GM18508 (cell line): Measurements from ENCODE around the gene MYLK4.

Source experiments
- ATAC-seq: cut with Tn5 transposase; IDR thresholded peaks from one replicate; pipeline ENCODE4 v1.9.1; 2021; ENCODE audit warnings: moderate number of reproducible peaks; ENCODE audit not compliant: insufficient read depth, unreplicated experiment

The MYLK4 gene

DNA sequence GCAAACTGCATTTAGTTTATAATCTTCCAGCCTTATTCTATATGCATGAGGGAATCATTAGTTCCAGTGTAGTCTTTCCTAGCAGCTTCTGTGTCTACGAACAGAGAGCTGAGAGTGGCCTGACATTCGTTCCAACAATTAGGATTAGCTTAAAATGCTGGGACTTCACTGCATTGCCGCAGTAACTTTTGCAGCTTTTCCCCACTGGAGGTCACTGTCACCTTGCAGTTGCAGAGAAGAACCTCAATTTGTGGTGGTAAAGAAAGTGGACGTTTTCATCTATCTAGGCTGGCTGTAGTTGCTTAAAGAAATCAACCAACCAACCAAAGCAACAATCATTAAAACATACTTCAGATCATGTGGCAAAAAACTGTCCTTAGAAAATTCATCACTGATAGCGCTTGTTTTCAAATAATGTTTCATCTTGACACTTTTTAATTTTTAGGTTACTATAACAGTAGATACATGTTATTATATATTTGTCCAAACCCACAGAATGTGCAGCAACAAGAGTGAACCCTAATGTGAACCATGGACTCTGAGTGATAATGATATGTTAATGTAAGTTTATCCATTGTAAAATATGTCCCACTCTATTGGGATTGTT is 12.2 kb downstream of the MYLK4 start:
- ATAC-seq: peak; percentile 63

DNA sequence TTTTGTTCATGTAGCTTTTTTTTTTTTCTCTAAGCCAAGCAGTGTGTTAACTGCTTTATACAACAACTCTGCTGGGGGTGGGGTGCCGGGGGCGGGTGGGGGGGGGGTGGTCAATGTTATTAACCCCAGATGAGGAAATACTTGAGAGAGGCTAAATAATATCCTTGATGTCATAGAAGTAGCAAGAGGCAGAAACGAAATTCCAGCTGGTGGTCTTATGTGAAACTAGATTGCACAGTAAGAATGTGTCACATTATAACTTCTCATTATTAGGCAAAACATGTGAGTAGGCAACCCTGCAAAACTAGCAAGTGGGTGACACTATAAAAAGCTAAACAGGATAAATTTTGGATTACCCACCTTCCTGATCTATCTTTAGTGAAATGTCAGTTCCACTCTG is 12.8 kb downstream of the MYLK4 start:
- no peak for ATAC-seq

DNA sequence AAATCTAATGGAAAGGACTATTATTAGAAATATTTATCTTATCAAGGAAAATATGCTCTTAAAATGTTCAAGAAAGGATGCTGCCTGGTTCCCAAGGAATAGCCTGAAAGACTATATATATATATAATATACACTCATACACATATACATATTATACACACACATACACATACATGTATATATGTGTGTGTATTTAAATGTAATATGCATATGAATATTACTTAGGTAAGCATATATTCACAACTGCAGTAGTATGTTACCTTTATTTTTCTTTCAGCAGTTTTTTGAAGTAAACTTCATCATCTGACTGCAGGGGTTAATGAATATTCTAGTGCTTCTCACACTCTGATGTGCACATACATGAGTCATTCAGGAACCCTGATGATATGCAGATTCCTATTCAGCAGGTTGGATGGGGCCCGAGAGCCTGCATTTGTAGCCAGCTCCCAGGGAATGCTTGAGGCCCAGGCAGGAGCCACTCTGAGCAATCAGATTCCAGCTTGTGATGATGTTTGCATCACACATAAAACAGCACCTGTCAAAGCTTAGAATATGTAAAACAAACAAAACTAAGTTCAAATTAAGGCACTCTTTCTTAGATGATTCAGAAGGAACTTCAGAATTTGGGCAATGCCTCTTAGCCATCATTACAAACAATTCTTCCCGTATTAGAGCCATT is 16.1 kb downstream of the MYLK4 start:
- ATAC-seq: no peak

DNA sequence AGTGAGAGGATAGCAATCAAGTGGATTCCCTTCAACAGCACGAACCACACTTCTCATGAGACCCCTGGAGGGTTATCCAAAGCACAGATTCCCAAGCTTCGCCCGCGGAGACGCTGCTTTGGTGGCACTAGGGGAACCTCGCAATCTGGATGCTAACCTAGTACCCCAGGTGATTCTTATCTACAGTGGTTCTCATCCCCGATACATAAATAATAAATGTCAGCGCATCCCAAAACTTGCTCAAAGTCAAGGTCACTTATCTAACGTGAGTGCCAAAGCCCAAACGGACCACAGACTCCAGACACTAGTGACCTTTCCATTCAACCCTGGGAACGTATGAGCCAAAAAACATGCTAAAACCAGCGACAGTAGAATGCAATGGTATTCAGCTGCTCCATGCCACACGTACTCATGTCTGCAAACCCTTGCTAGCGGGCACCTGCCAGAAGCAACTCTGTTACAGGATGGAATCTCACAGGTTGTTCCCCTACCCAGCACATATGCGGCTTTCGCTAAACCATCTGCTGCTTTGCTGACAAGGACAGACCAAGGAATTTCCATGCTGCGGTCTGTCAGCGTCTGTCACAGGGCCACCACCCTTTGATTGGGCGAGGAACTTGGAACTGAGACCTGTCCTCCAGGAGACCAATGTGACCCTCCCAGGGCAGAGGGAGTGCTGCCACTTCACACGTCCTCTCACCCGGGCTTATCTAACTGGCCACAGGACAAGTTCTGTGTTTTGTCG is 16.8 kb downstream of the MYLK4 start:
- no peak for ATAC-seq

DNA sequence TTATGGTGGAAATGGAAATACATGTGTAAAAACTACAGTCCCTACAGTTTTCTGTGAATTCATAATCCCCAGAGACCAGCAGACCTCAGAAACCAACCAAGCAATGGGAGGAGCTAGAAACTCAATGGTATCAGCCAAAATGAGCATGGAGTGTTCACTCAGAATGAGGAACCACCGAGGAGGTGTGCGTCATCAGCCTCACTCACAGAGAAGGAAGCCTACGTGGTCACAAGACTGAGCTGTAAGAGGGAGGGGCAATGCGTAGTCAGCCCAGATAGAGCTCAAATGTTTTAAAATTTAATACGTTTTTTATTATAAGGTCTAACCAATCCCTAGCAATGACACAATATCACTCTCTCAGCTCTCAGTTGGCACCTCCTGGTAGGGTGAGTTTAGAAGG is 17.4 kb downstream of the MYLK4 start:
- ATAC-seq: peak; percentile 80

DNA sequence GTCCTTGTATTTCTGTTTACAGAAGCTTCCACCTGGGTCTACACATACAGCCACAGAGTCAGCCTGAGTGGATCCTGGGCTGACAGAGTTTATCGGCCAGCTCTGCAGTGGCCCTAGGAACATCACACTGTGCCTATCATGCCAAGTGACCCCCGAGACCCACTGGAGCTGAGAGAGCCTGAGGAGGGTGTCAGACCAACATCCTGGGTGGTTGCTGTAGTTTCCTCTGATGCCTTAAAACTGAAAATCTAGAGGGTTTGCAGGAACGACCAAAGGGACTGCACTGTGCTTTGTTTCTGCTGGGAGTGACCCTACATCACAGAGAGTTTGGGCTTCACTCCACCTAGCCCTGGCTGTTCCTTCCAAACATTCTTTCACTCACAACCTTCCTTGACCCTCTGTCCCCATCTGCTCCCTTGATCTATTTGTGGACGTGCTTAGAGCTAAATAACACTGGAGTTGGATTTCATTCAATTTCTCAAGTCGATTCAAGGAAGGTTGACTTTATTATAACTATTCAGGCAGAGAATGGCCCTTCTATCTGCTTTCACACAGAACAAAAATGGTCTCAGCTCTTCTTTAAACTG is 18.1 kb downstream of the MYLK4 start:
- no peak for ATAC-seq

DNA sequence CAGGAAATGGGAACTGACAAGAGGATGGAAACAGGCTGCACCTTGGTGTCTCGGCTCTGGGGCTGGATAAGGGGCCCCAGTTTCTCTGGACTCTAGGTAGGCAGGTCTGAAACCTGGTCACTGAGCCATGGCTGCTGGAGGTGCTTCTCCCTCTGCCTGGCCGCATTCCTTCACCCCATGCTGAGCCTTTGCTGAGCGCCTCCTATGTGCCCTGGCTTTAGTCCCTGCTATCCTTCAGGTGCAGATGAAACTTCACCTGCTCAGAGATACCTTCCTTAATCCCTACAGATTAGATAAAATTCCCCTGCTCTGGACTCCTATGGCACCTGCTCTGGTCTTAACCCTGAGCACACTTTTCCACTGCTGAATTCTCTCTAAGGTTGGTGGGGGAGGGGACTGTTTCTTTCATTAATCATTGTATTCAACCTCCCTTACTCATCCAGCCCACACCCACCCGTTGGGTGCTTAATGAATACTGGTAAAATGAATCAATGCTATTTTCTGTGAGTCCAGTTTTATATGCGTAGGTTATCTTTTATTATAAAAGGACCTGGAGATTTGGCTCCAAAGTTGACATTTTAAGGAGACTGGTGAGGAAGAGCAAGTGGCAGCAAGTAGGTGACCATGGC is 19.3 kb downstream of the MYLK4 start:
- no peak for ATAC-seq

DNA sequence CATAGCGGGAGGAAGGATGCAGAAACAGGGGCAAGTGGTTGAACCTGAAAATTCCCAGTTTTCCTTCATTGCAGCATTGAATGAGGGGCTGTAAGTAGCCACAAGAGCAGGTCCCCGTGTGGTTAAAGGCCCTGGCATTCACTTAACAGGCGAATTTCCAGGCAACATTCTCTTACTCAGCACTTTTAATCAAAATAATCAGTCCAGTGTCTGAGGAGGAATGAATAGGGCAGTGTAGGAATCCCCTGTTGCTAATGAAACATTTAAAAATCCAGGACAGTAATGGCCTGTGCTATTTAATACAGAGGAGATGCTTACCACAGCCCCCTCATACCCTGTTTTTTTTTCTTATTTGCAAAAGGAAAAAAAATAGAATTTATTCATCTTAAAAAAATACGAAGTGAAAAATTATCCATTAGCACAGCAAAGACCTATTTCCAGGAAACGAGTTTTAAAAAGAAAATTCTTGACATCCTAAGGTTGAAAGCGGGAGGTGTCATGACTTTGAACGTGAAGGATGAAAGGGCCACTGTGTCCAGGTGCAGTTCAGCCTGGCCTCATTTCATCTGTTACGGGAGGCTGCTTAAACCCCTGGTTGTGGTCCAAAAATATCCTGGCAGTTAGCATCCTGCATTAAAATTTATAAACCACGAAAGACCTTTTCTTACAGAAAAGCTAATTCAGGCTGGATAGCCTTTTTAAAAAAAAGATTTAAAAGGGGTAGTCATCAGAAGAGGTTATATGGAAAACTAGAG is 20.2 kb downstream of the MYLK4 start:
- no peak for ATAC-seq

DNA sequence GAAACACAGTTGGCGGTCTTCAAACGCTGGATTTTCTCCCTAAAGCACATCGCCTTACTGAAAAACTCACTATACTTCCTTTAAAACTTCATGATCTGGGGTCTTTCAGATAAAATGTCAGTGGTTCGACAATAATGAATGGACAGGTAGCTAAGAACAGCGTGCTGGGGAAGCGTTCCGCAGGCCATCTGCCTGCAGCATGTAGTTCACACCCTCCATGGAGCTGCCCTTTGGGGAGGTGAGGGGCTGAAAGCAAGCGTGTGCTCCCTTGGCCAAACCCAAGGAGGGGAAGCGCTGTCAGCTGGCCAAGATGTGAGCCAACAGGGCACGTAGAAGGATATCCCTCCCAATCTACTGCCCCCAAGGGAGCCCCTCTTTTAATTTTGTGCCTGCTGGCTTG is 20.8 kb downstream of the MYLK4 start:
- no peak for ATAC-seq

DNA sequence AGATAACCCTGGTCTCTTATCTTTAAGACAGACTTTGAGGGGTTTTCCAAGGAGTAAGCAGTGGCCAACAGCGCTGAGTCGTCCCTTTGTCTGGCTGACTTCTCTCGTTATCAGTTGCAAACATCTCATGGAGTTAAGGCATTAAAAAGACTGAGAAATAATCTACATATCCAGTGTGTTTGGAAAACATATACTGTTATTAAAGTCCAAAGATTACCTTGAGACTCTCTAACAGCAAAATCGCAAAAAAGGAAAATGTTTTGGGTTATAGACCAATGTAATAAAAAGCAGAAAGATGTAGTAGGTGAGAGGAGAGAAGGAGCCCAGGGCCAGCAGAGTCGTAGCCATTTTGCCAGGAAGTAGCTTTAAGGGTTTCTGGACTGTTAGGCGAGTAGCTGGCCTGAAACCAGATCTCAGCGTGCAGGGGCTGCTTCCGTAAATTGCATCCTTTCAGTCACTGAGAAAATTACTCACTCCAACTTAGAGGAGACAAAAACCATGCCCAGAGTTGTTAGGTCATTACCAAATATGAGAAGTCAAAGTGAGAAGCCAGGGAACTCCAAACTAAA is 24.6 kb downstream of the MYLK4 start:
- ATAC-seq: no peak

DNA sequence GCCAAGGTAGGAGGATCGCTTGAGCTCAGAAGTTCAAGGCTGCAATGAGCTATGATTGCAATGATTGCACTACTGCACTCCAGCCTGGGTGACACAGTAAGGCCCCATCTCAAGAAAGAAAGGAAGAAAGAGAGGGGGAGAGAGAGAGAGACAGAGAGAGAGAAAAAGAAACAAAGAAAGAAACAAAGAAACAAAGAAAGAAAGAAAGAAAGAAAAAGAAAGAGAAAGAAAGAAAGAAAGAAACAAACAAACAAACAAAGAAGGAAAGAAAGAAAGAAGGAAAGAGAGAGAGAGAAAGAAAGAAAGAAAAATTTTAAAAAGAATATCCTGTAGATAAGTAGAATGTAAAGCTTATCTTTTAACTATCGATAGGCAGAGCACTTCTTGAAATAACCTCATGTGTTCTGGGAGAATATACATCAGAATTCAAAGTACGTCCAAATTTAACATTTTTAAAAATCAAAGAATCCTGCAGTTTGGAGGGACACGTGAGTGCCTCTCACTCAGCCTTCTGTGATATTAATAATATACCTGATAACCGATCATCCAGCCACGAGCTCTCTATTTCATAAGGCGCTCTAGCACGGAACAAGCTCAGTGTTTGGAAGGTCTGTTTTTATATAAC is 25.2 kb downstream of the MYLK4 start:
- no peak for ATAC-seq

DNA sequence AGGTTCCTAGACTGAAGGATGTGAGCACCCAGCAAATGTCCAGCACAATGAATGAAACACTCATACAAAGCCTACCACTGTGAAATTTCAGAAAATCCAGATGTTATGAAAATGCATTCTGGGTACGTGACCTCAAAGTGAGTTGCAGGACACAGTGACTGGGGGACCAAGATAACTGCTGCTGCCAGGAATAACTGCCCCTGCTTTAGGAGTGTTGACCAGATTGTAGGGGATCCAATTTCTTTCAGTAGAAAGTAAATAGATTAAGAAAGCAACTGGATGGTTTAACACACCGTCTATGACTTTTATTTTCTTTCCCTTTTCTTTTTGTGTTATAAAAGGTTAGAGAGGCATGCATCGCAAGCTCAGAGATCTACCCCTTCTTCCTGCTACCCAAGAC is 29.5 kb downstream of the MYLK4 start:
- ATAC-seq: no peak

DNA sequence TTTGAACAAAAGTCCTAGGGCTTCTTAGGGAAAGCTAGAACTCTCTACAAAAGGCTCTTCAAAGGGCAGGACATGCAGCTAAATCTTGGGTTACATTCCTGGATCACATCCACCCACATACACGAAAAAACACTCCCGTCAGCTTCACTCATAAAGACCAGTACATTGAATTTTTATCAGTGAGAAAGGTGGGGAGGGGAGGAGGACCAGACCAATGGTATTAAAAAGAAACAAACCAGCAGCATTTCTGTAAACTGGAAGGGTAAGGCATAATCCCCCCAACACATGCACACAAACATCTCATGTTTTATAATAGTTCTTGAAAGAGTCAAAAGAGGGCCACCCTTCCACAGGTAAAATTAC is 31.6 kb downstream of the MYLK4 start:
- ATAC-seq: no peak

DNA sequence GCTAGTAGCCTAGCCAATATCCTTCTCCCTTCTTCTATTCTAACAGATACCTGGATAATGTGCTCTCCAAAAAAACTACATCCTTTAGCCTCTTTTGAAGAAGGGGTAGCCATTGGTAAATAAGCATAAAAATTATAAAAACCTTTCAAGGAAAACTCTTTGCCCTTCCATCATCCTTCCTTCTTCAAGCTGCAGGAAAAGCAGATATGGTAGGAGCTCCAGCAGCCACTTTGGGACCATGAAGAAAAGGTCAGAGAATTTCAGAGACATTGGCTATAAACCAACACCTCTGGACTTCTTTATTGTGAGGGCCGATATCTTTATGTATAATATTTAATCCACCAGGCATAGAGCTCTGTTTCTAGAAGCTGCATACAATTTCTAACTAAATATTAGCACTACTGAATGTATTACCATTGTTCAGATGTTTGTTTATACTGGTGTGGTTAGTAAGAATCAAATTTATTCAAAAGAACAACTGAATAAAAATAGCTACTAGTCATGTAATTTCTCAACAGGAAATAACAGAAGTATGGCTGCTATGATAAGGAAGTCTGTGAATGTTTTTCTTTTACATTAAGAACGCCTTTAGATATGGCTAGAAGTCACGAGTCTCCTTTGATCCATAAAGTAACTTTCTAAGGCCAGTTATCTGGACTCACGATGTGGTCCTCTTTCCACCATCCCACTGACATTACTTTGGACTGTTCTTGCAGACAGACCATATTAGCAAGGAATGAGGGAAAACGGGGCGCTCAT is 32.2 kb downstream of the MYLK4 start:
- ATAC-seq: no peak

DNA sequence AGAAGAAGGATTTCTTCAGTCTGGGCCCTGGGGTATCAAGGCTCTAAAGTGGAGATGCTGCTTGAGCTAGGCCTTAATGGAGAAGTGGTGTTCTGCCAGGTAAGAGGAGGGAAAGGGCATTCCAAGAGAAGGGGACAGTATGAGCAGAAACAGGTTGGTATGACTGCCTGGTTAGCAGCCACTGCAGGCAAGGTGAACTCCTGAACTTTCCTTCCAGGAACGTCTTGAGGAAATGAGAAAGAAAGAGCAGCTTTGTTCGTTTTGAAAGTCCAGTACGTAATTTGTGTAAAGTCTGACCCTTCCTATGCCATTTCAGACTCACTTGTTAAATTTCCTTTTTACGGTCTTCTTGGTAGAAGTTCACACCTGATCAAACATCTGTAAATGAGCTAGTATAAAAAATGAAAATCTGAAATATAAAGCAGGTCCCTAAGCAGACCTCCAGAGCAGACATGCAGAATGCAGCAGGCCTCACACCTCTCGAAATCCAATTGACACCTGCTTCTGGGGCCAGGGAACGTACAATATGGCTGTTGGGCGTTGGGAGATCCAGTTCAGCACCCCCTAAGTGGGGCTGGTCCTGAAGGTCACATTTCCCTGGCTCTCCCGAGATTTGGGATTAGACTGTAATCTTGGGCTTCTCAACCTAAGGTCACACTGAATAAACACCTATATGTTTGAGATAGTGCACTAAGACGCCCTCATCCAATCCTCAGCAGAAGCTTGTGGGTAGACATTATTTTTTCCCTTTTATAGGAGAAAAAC is 33.6 kb downstream of the MYLK4 start:
- ATAC-seq: no peak

DNA sequence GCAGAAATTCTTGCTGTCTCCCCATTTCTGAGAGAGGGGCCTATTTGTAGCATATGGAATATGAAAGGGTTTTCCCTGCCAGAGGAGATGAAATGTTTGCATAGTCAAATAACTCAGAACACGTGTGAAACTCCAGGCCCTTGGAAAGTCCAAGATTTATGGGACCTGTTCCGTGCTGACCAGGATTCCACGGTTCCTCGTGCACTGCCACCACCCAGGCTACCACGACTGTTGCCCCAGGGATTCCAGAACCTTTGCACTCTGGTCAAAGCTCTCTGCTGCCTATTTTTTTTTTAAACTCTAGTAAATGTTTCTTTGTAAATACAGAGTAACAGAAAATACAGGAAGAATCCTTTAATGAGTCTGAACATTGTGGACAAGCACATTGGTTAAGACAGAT is 35.0 kb downstream of the MYLK4 start:
- ATAC-seq: no peak

DNA sequence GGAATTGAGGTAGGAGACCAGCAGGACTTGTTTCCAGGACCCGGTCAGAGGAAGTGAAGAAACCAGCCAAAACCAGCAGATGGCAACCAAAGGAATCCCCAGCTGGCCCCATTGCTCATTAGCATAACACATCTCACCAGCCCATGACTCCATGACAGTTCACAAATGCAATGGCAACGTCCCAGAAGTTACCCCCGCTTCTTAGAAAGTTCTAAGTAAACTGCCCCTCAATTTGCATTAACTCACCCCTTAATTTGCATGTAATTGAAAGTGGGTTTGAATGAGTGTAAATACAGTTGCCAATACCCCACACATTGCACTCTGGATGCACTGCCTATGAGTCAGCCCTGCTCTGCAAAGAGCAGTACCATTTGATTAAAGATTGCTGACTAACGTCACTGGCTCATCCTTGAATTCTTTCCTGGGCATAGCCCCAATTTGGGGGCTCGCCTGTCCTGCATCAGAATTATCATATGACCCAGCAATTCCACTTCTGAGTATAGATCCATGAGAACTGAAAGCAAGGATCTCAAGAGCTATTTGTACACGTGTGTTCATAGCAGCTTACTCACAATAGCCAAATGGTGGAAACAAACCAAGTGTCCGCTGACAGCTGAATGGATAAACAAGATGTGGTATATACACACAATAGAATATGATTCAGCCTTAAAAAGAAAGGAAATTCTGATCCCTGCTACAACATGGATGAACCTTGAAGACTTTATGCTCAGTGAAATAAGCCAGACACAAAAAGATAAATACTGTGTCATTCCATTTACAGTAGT is 36.4 kb downstream of the MYLK4 start:
- ATAC-seq: no peak
